ENCODE results near the gene SIAH3. TPM values are rescaled to one million over a fixed set of nuclear protein-coding genes. Genes with fewer than 3 reads are reported as not detected.

SIAH3 gene
- total and polyA plus RNA-seq, 10 of the 15 experiments (the other 5 are each of a cell fraction or from before 2014, with no cell fraction given), result not detected

DNA sequence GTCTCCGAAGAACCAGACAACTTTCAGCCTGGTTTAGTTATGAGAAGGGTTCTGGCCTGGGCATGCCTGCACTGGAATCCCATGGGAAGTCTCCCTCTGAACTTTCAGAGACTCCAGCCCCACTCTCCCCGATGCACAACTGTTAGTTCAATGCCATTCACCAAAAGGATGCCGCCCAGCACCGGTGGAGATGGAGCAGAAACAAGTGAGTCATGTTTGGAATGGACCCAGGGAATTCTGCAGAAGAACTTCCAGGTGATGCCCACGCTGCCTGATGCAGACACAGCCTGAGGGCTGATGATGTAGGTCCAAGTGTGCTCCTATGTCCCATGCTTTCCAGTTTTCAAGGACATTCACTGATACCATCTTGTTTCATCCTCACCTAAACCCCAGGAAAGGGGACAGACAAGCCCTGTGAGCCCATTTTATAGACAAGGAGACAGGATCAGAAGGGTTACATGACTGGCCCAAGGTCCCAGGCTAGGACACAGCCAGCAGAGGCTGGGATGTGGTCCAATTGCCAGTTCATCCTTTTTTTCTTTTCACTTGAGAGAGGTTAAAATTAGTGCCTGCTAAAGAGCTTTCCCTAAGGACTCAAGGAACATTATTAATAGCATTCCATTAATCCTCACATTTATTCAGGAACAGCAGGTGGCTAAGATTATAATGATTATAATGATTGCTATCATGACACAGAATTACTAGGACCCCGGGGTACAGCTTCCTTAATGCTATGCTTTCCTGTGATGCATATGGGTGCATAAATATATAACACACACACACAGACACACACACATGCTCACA, 39.5 kb downstream of the SIAH3 start:
- no peaks in the 10 kb centered on the region for H3K27me3 ChIP-seq (replicated peaks in 1 of 2; ENCODE audit: control insufficient read depth in 2 of 2, insufficient read depth in 2 of 2, low read length in 1 of 2)

DNA sequence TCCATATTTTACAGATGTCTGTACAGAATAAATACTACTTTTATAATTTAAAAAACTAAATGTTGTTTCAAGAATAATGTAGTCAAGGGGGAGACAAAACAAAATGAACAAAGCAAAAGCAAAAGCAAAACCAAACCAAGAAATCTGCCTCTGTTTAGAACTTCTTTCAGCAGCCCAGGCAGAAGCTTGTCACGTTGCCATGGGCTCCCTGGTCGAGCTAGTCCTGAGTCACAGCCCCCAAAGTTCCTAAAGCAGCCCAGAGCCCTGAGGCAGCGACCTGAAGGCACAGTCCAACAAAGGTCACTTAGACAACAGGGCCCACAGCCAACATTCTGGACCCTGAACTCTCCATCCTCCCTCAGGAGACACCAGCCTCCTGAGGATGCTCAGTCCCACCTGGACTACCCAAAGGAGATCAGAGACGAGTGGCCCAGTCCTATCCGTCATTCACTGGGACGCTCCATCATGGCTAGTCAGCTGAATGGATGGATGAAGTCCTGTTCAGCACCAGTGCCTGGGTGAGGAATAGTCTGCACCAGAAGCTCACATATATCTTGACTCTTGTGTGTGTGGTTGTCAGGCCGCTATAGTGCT, 41.7 kb downstream of the SIAH3 start:
- intact Hi-C loops (cut with micrococcal nuclease; ENCODE audit: unreplicated experiment), result loop anchor here (5.0 kb wide), 1 partner anchor 512 kb away; no protein-coding TSS in a partner anchor

More for the DNA sequence above, 39.5 kb downstream of the SIAH3 start:
- no peak overlapping the region for H3K4me2 ChIP-seq (ENCODE audit: control insufficient read depth, insufficient read depth)
- BruUV-seq (replicated peaks), result no TSS peak
- H3K27ac ChIP-seq (ENCODE audit: control insufficient read depth, insufficient read depth), result no peak overlapping the region
- in situ Hi-C loops (cut with MboI), result no loop called here
- POLR2A ChIA-PET, result no interaction called here
- intact Hi-C loops (cut with micrococcal nuclease; ENCODE audit: unreplicated experiment), result no loop called here
- RAD21 ChIA-PET (ENCODE audit: unreplicated experiment), result no interaction called here
- SMC1A ChIA-PET (ENCODE audit: uncharacterized antibody, unreplicated experiment), result interaction anchor here (0.6 kb wide), 1 partner anchor 580 kb away, joined by 3 read pairs; no protein-coding TSS in a partner anchor
- DNase-seq (ENCODE audit: low read depth, low spot score), result no peak
- TF ChIP-seq ZZZ3 (IDR thresholded peaks at IDR 0.05; ENCODE audit: control insufficient read depth, insufficient read length, low read depth) (no peak), IRF4 (IDR thresholded peaks at IDR 0.05; ENCODE audit: low read depth, low read length) (no peak), NRF1 (conservative IDR thresholded peaks at IDR 0.05; ENCODE audit: low read depth, low read length) (no peak), BCL11A (IDR thresholded peaks at IDR 0.05; ENCODE audit: low read depth, low read length) (no peak)
- H4K20me1 ChIP-seq (ENCODE audit: control insufficient read depth, insufficient read depth), result no peaks in the 10 kb centered on the region; the same call in 1 of the 2 replicates
- H3K4me3 ChIP-seq, result no peak overlapping the region
- no peaks in the 10 kb centered on the region for H3K79me2 ChIP-seq (ENCODE audit: control insufficient read depth, insufficient read depth, low read length)
- FAIRE-seq, result no peak
- CTCF ChIA-PET, result no interaction called here
- H2AFZ ChIP-seq (ENCODE audit: control insufficient read depth, low read depth, low read length), result no peak overlapping the region
- H3K36me3 ChIP-seq (ENCODE audit: control insufficient read depth in 2 of 2, insufficient read depth in 2 of 2, low read length in 1 of 2), result no peaks in the 10 kb centered on the region
- H3K4me1 ChIP-seq (ENCODE audit: control insufficient read depth, insufficient read depth, low read length), result no peaks in the 10 kb centered on the region; the same call in 1 of the 2 replicates
- no peaks in the 10 kb centered on the region for H3K9me3 ChIP-seq (replicated peaks; ENCODE audit: control insufficient read depth, insufficient read depth, low read length)
- H3K9ac ChIP-seq (ENCODE audit: control insufficient read depth, insufficient read depth, low read length), result no peak overlapping the region
- 11% methylated on average over 6 of the region's 6 CpGs for WGBS (ENCODE audit: insufficient coverage, insufficient replicate concordance, low lambda C conversion rate, missing lambda C conversion rate)
- ATAC-seq, result no peak

More for the DNA sequence above, 41.7 kb downstream of the SIAH3 start:
- SMC1A ChIA-PET (ENCODE audit: uncharacterized antibody, unreplicated experiment), result interaction anchor here (0.9 to 1.2 kb wide), 2 partner anchors 36 to 384 kb away, joined by 3 read pairs; no protein-coding TSS in a partner anchor
- DNase-seq (ENCODE audit: low read depth, low spot score) (no peak), ATAC-seq (peak; percentile 64), FAIRE-seq (no peak)
- no peaks in the 10 kb centered on the region for H3K36me3 ChIP-seq (ENCODE audit: control insufficient read depth in 2 of 2, insufficient read depth in 2 of 2, low read length in 1 of 2)
- H4K20me1 ChIP-seq (ENCODE audit: control insufficient read depth, insufficient read depth), result no peaks in the 10 kb centered on the region
- CTCF ChIA-PET, result interaction anchor here (0.8 to 1.8 kb wide), 2 partner anchors 15 to 317 kb away, joined by 3 to 7 read pairs; no protein-coding TSS in a partner anchor
- H3K4me3 ChIP-seq, result no peak overlapping the region
- H3K4me1 ChIP-seq (ENCODE audit: control insufficient read depth, insufficient read depth, low read length), result no peaks in the 10 kb centered on the region; the same call in 1 of the 2 replicates
- no peaks in the 10 kb centered on the region for H3K79me2 ChIP-seq (ENCODE audit: control insufficient read depth, insufficient read depth, low read length)
- POLR2A ChIA-PET, result no interaction called here
- H3K27ac ChIP-seq (ENCODE audit: control insufficient read depth, insufficient read depth), result no peak overlapping the region
- H3K9ac ChIP-seq (ENCODE audit: control insufficient read depth, insufficient read depth, low read length), result no peak overlapping the region
- 49% methylated on average over 7 of the region's 7 CpGs for WGBS (ENCODE audit: insufficient coverage, insufficient replicate concordance, low lambda C conversion rate, missing lambda C conversion rate)
- H3K27me3 ChIP-seq (replicated peaks in 1 of 2; ENCODE audit: control insufficient read depth in 2 of 2, insufficient read depth in 2 of 2, low read length in 1 of 2), result no peaks in the 10 kb centered on the region
- H3K9me3 ChIP-seq (replicated peaks; ENCODE audit: control insufficient read depth, insufficient read depth, low read length), result no peaks in the 10 kb centered on the region
- RAD21 ChIA-PET (ENCODE audit: unreplicated experiment), result interaction anchor here (1.3 kb wide), 1 partner anchor 317 kb away, joined by 3 read pairs; no protein-coding TSS in a partner anchor
- BruUV-seq (replicated peaks), result no TSS peak
- H3K4me2 ChIP-seq (ENCODE audit: control insufficient read depth, insufficient read depth), result peak overlapping the region; percentile 50; the same call in 1 of the 2 replicates
- no peak for TF ChIP-seq SMC3 (IDR thresholded peaks at IDR 0.05; ENCODE audit: borderline replicate concordance, low read length)
- no peak for TF ChIP-seq ESRRA (IDR thresholded peaks at IDR 0.05; ENCODE audit: low read length)
- TF ChIP-seq EED (IDR thresholded peaks at IDR 0.05; ENCODE audit: low read depth), result no peak
- no peak for TF ChIP-seq CEBPB (IDR thresholded peaks at IDR 0.05; ENCODE audit: borderline replicate concordance in 1 of 2, low read depth in 2 of 2, low read length in 2 of 2)
- no peak for TF ChIP-seq SRF (IDR thresholded peaks at IDR 0.05; ENCODE audit: low read depth in 2 of 2, low read length in 2 of 2)
- in situ Hi-C loops (cut with MboI), result no loop called here
- peak overlapping the region; percentile 51 for H2AFZ ChIP-seq (ENCODE audit: control insufficient read depth, low read depth, low read length)

All from GM12878 (cell line).